NCI-H748 (cell line): Measurements from ENCODE around the gene RAD23A.

Experiments used
- DNase-seq: peaks from one replicate; lab custom pipeline; 2025; ENCODE audit not compliant: unreplicated experiment; lab: John Stamatoyannopoulos, UW

RAD23A gene

GRCh38 chr19:13002166-13002898 lies 56.7 kb downstream of the RAD23A start:
- DNase-seq: no peak

- DNase-seq: no peak
These were observed 57.4 kb downstream of the RAD23A start for GRCh38 chr19:13003081-13003480.
